Measurements from ENCODE around the gene PLXDC2. TPM values are rescaled to one million over a fixed set of nuclear protein-coding genes. Genes with fewer than 3 reads are reported as not detected.

Gene PLXDC2
- total RNA-seq, 4 donors from 2014 or later, result 21.2 to 43.2 (median 32.7) TPM

GRCh38 chr10:19803676-19804075 lies 12.6 kb upstream of the PLXDC2 start:
- TF ChIP-seq POLR2A (IDR thresholded peaks at IDR 0.05), result no peak
- TF ChIP-seq, protein P1, sequence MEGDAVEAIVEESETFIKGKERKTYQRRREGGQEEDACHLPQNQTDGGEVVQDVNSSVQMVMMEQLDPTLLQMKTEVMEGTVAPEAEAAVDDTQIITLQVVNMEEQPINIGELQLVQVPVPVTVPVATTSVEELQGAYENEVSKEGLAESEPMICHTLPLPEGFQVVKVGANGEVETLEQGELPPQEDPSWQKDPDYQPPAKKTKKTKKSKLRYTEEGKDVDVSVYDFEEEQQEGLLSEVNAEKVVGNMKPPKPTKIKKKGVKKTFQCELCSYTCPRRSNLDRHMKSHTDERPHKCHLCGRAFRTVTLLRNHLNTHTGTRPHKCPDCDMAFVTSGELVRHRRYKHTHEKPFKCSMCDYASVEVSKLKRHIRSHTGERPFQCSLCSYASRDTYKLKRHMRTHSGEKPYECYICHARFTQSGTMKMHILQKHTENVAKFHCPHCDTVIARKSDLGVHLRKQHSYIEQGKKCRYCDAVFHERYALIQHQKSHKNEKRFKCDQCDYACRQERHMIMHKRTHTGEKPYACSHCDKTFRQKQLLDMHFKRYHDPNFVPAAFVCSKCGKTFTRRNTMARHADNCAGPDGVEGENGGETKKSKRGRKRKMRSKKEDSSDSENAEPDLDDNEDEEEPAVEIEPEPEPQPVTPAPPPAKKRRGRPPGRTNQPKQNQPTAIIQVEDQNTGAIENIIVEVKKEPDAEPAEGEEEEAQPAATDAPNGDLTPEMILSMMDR (IDR thresholded peaks at IDR 0.05), result no peak
- no peak overlapping the region for H3K27ac ChIP-seq
- no peaks in the 10 kb centered on the region for H3K4me1 ChIP-seq
- H3K4me3 ChIP-seq, result no peak overlapping the region
- H3K27me3 ChIP-seq, result no peaks in the 10 kb centered on the region
- DNase-seq, result no peak
- no peaks in the 10 kb centered on the region for H3K36me3 ChIP-seq
- H3K9me3 ChIP-seq, result no peaks in the 10 kb centered on the region

DNA sequence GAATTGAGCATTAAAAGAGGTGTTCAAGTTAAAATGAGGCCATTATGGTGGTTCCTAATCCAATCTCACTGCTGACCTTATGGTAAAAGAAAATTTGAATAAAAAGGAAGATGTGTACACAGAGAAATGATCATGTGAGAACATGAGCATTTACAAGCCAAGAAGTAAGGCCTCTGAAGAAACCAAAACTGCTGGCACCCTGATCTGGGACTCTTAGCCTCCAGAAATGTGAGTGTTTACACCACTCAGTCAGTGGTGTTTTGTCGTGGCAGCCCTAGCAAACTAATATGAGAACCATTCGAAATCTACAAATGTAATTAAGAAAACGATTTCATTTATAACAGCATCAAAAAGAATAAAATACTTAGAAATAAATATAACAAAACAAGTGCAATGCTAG lies 6.8 kb upstream of the PLXDC2 start:
- Histone ChIP-seq H3K4me3 (no peak overlapping the region), H3K27ac (no peak overlapping the region), H3K27me3 (no peaks in the 10 kb centered on the region), H3K4me1 (peaks cover 0 to 2% (median 0%) of the 10 kb centered on the region in 4 donors), H3K36me3 (no peaks in the 10 kb centered on the region), H3K9me3 (no peaks in the 10 kb centered on the region)
- TF ChIP-seq POLR2A (IDR thresholded peaks at IDR 0.05), result no peak
- TF ChIP-seq, protein P1 (IDR thresholded peaks at IDR 0.05), result no peak
- no peak for DNase-seq

DNA sequence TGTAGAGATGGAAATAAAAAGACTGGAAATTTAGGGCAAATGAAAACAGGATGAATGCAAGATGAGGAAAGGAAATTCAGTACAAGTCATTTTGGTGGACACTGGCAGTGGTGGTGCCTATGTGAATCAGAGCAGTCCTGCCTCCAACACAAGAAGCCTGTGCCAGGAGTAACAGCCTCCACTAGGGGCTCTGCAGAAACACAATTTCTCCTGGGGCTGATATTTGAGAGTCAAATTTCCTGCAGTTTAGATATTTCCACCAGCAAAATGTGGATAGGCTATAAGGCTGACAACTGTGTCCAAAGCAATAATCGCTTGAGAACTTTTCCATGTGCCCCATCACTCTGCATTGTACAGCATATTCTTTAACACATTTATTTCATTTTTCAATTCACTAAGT lies 4.7 kb upstream of the PLXDC2 start:
- DNase-seq, result no peak
- H3K27me3 ChIP-seq, result no peaks in the 10 kb centered on the region
- no peak for TF ChIP-seq POLR2A (IDR thresholded peaks at IDR 0.05)
- TF ChIP-seq, protein P1 (IDR thresholded peaks at IDR 0.05), result peak in 2 of 6 experiments; percentile 19 to 24

DNA sequence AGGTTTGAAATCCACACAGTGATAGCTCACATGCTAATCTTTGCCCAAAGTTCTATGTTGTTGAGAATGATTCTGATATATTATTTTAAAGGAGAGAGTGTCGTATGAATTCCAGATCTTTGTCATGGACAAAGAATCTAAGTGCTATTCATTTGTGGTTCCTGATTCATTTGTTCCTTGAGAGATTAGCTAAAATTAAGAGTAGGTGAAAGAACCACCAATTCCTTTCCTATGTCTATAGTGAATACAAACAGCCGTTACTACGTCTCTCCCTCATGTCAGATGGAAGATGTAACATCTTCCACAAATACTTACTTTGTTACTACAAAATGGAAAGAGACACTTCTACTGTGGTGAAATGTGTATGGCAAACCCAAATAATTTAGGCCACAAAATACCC lies 3.3 kb upstream of the PLXDC2 start:
- no peak for DNase-seq
- H3K27ac ChIP-seq, result no peak overlapping the region
- TF ChIP-seq, protein P1 (IDR thresholded peaks at IDR 0.05), result no peak
- no peak for TF ChIP-seq POLR2A (IDR thresholded peaks at IDR 0.05)
- H3K9me3 ChIP-seq, result no peaks in the 10 kb centered on the region
- H3K4me3 ChIP-seq, result no peak overlapping the region
- peaks cover 0 to 10% (median 0%) of the 10 kb centered on the region in 4 donors for H3K4me1 ChIP-seq
- H3K36me3 ChIP-seq, result no peaks in the 10 kb centered on the region
- no peaks in the 10 kb centered on the region for H3K27me3 ChIP-seq

More for the DNA sequence above, 4.7 kb upstream of the PLXDC2 start:
- Histone ChIP-seq H3K36me3 (no peaks in the 10 kb centered on the region), H3K9me3 (no peaks in the 10 kb centered on the region), H3K4me1 (peaks cover 0 to 10% (median 0%) of the 10 kb centered on the region in 4 donors), H3K27ac (no peak overlapping the region), H3K4me3 (no peak overlapping the region)

DNA sequence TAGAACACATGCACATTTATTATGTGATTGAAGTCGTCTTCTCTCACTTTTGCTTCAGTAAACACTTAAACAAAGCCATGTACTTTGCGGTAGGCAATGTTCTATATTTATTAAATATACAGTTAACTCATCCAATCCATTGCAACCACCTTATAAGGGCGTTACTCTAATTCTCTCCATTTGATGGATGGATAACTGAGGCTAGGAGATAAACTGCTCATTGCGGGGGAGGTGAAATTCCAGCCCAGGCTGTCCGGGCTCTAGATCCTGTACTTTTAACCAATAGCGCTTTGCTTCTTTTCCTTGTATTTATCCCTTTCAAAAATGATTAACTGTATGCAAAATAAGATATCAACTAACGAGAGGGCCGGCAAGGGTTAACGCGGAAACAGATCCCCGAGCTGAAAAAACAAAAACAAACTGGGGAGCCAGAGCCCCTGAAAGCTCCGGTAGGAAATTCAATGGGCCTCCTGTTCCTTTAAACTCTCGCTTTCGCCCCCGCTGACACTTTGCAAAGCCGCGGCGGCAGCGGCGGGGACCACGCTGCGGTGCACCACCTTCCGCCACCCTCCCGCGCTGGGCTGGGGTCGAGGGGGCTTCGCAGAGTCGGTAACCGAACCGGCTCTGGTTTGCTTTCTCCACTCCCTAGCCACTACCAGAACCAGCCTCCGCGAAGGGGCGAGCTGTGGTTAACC lies 1.0 kb upstream of the PLXDC2 start:
- DNase-seq, result peak in 1 of 3 donors; percentile 53
- no peak for TF ChIP-seq POLR2A (IDR thresholded peaks at IDR 0.05)
- TF ChIP-seq, protein P1 (IDR thresholded peaks at IDR 0.05), result no peak
- Histone ChIP-seq H3K9me3 (no peaks in the 10 kb centered on the region), H3K27ac (peak overlapping the region; percentile 68 to 90 (median 80)), H3K27me3 (no peaks in the 10 kb centered on the region), H3K36me3 (no peaks in the 10 kb centered on the region), H3K4me3 (peak overlapping the region; percentile 45 to 86 (median 58)), H3K4me1 (peaks cover 0 to 10% (median 0%) of the 10 kb centered on the region in 4 donors)

Data from Peyer's patch (tissue), 4 donors.